ENCODE data around the gene IDE.

- TF ChIP-seq ZC3H4 (CRISPR knock-in tag; IDR thresholded peaks at IDR 0.05; ENCODE audit: borderline replicate concordance) (no peak), ZZZ3 (IDR thresholded peaks at IDR 0.05) (no peak), ATF3 (IDR thresholded peaks at IDR 0.05) (no peak), ATF3 (CRISPR knock-in tag; conservative IDR thresholded peaks at IDR 0.05) (no peak), ZNF589 (CRISPR knock-in tag; IDR thresholded peaks at IDR 0.05; ENCODE audit: low read depth) (no peak), HDAC2 (IDR thresholded peaks at IDR 0.05) (no peak), ETS1 (conservative IDR thresholded peaks at IDR 0.05; ENCODE audit: control insufficient read depth, low read depth, low read length) (no peak), ZNF780A (CRISPR knock-in tag; IDR thresholded peaks at IDR 0.05) (no peak), RBM39 (optimal IDR thresholded peaks at IDR 0.05; ENCODE audit: low read depth, low read length) (no peak)
Observed at GRCh38 chr10:92615515-92615914, 41.6 kb upstream of the IDE start.

Data from K562 (cell line).